Mesothelial cell of epicardium (in vitro differentiated cells): ENCODE measurements around the gene TECR. TPM values are rescaled to one million over a fixed set of nuclear protein-coding genes. Genes with fewer than 3 reads are reported as not detected.
"Not testable (repeated sequence)": the region's sequence is repeated elsewhere in the genome, so short reads cannot be mapped to it uniquely, and the experiment has no call there.

ENCODE experiments used
- DNase-seq, 2 experiments: peaks; one replicate each; pipeline ENCODE4 v3.0.0; 2021; ENCODE audit warnings: low spot score in 2 of 2; ENCODE audit not compliant: unreplicated experiment in 2 of 2
- H3K27ac Mint-ChIP-seq: 2 replicates; pipeline ENCODE4 v1.8.0; 2021; ENCODE audit warnings: mixed read lengths
- H3K27me3 Mint-ChIP-seq: 2 replicates; pipeline ENCODE4 v1.8.0; 2021; ENCODE audit warnings: low read depth, mixed read lengths
- H3K36me3 Mint-ChIP-seq: 2 replicates; pipeline ENCODE4 v1.8.0; 2021; ENCODE audit warnings: mixed read lengths
- H3K4me1 Mint-ChIP-seq: 2 replicates; pipeline ENCODE4 v1.8.0; 2021; ENCODE audit warnings: mixed read lengths
- H3K4me3 Mint-ChIP-seq: 2 replicates; pipeline ENCODE4 v1.8.0; 2021; ENCODE audit warnings: mild to moderate bottlenecking, moderate library complexity, mixed read lengths
- H3K9me3 Mint-ChIP-seq: 2 replicates; pipeline ENCODE4 v1.8.0; 2021; ENCODE audit warnings: mixed read lengths
- CTCF ChIP-seq: fragments of 200-600 bp; sonication (generic); IDR thresholded peaks from one replicate; pipeline ENCODE4 v1.5.0; 2021; ENCODE audit warnings: antibody characterized with exemption; ENCODE audit not compliant: unreplicated experiment
- total RNA-seq: library from RNA; stranded (reverse); gene quantifications from 3 replicates; pipeline ENCODE4 v1.2.1, GENCODE V29; 2021

Gene TECR
- total RNA-seq, 1 donor from 2014 or later = 115 TPM

GRCh38 chr19:14577264-14577663 is 47.9 kb downstream of the TECR start:
- no peak for TF ChIP-seq CTCF
- H3K4me3 Mint-ChIP-seq = no peak overlapping the region
- H3K27ac Mint-ChIP-seq = no peak overlapping the region
- DNase-seq = no peak
- no peaks in the 10 kb centered on the region for H3K27me3 Mint-ChIP-seq
- peaks cover 3% of the 10 kb centered on the region for H3K4me1 Mint-ChIP-seq
- no peaks in the 10 kb centered on the region for H3K9me3 Mint-ChIP-seq
- no peaks in the 10 kb centered on the region for H3K36me3 Mint-ChIP-seq

DNA sequence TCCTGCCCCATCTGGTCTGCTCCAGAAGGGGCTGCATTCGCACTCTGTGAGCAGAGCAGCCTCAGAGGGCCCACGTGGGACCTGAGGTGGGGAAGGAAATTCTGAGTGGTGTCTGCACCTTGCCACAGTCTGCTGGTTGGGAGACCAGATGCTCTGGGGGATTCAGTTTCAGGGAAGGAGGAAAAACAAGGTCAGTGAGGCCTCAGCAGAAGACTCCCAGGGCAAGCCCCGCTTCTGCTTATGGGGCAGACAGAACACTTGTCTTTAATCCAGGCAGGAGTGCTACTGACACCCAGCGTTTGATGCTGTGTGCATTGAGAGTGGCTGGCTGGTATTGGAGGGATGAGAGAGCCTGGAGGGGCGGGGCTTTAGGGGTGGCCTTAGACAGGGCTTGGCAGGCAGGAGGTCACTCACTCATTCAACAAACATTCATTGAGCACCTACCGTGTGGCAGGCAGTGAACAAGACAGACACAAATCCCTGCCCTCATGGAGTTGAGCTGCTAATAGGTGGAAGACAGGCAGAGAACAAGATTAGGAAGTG is 48.6 kb downstream of the TECR start:
- H3K27ac Mint-ChIP-seq = no peak overlapping the region
- H3K27me3 Mint-ChIP-seq = no peaks in the 10 kb centered on the region
- DNase-seq = no peak
- no peak overlapping the region for H3K4me3 Mint-ChIP-seq
- no peak for TF ChIP-seq CTCF
- H3K4me1 Mint-ChIP-seq = peaks cover 3% of the 10 kb centered on the region
- H3K36me3 Mint-ChIP-seq = no peaks in the 10 kb centered on the region
- H3K9me3 Mint-ChIP-seq = no peaks in the 10 kb centered on the region

DNA sequence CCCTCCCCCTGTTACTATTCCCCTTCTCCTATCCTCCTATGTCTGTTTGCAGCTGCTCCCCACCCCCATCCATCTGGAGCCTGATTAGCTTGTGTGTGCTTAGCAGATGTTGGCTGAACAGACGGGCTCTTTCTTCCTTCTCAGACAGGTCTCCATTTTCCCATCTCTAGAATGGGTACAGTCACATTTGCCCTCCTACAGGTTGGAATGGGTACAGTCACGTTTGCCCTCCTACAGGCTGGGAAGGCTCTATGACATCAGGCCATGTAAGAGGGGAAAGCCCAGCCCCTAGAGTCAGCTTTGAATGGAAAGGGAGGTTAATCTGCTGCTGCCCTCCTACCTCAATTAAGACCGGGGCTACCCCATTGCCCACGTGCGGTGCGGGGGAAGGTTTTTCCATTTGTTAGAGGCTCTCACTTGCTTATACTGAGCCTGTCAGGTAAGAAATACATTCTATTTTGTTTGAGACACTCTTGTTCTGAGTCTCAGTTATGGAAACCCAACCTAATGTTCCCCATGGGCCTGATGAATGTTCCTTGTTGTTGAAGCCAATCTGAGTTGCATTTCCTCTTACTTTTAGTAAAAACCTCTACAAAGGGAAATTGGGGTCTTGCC is 51.3 kb downstream of the TECR start:
- no peak for DNase-seq
- no peak for TF ChIP-seq CTCF
- no peaks in the 10 kb centered on the region for H3K4me1 Mint-ChIP-seq
- H3K27me3 Mint-ChIP-seq = no peaks in the 10 kb centered on the region
- H3K27ac Mint-ChIP-seq = no peak overlapping the region
- no peaks in the 10 kb centered on the region for H3K36me3 Mint-ChIP-seq
- no peak overlapping the region for H3K4me3 Mint-ChIP-seq
- H3K9me3 Mint-ChIP-seq = no peaks in the 10 kb centered on the region

- no peak within 1 kb of the TSS for H3K27ac Mint-ChIP-seq
- no peak for DNase-seq
- no peak for TF ChIP-seq CTCF
- no peaks in the 10 kb centered on the region for H3K27me3 Mint-ChIP-seq
- no peak within 1 kb of the TSS for H3K4me3 Mint-ChIP-seq
- H3K36me3 Mint-ChIP-seq = no peaks in the 10 kb centered on the region
- H3K4me1 Mint-ChIP-seq = no peaks in the 10 kb centered on the region
- H3K9me3 Mint-ChIP-seq = no peaks in the 10 kb centered on the region
Observed at GRCh38 chr19:14582894-14583340, 53.5 kb downstream of the TECR start, which contains the start of gene CLEC17A. CLEC17A (plus strand) TSS chr19:14583084; CDS start chr19:14583161, 77 bp downstream.

- H3K4me1 Mint-ChIP-seq, DNase-seq, H3K27me3 Mint-ChIP-seq, H3K36me3 Mint-ChIP-seq, H3K27ac Mint-ChIP-seq, H3K4me3 Mint-ChIP-seq, H3K9me3 Mint-ChIP-seq: not testable (repeated sequence)
Observed at GRCh38 chr19:14584372-14584771, 55.0 kb downstream of the TECR start.

- not testable (repeated sequence) for DNase-seq, H3K27me3 Mint-ChIP-seq, H3K36me3 Mint-ChIP-seq, H3K27ac Mint-ChIP-seq, H3K9me3 Mint-ChIP-seq, H3K4me1 Mint-ChIP-seq, H3K4me3 Mint-ChIP-seq
Observed at GRCh38 chr19:14585187-14585586, 55.8 kb downstream of the TECR start.

DNA sequence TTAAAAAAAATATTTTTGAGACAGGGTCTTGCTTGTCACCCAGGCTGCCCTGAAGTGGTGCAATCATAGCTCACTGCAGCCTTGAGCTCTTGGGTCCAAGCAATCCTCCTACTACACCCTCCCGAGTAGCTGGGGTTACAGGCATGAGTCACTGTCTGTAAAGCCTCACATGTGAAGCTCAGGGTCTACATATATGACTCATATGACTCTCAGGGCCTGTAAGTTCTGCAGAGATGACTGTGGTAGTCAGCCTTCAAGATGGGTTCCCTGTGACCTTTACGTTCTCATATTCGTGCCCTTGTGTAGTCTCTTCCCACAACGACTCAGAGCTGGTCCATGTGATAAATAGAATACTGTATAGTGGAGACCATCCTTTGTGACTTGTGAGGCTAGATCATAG is 60.0 kb downstream of the TECR start:
- H3K27ac Mint-ChIP-seq, DNase-seq, H3K36me3 Mint-ChIP-seq, H3K4me1 Mint-ChIP-seq, H3K9me3 Mint-ChIP-seq, H3K4me3 Mint-ChIP-seq, H3K27me3 Mint-ChIP-seq: not testable (repeated sequence)
